Adrenal gland (tissue), 5 donors: Measurements from ENCODE around the gene FMNL3.

Experiments used
- CTCF ChIP-seq, 6 experiments: fragments of 450-650 bp in 4 of 6; fragments of 200-600 bp in 2 of 6; sonication (generic) in 1 of 6; IDR thresholded peaks; 1 replicate in 5 of 6; 2 replicates in 1 of 6; pipeline versions ENCODE4 v1.5.1 to v1.8.0; 2016 to 2021; ENCODE audit warnings: antibody characterized with exemption in 6 of 6, mild to moderate bottlenecking in 2 of 6, moderate library complexity in 1 of 6
- POLR2A ChIP-seq, 2 donors: fragments of 450-650 bp; IDR thresholded peaks; one replicate each; pipeline ENCODE4 v1.6.1; 2017; ENCODE audit warnings: antibody characterized with exemption in 2 of 2, mild to moderate bottlenecking in 2 of 2, moderate library complexity in 1 of 2
- donor health status: DM: no; HTN: no; CAD: no.

- TF ChIP-seq CTCF (IDR thresholded peaks at IDR 0.05), result no peak
- TF ChIP-seq POLR2A (IDR thresholded peaks at IDR 0.05), result no peak
Measured at GRCh38 chr12:49716553-49716952, 9.3 kb upstream of the FMNL3 start.
